Loucy (cell line): Measurements from ENCODE around the gene POU2F2.

Experiments used
- EZH2phosphoT487 ChIP-seq: fragments of 200-600 bp; IDR thresholded peaks from 2 replicates; pipeline ENCODE4 v1.6.1; 2018; ENCODE audit warnings: antibody characterized with exemption, mild to moderate bottlenecking, moderate library complexity, borderline replicate concordance
- TF ChIP-seq, protein P1 (sequence below): fragments of 200-600 bp; sonication (generic); conservative IDR thresholded peaks from 2 replicates; pipeline ENCODE4 v1.5.1; 2014; ENCODE audit warnings: mild to moderate bottlenecking, antibody characterized with exemption, low read length

DNA sequence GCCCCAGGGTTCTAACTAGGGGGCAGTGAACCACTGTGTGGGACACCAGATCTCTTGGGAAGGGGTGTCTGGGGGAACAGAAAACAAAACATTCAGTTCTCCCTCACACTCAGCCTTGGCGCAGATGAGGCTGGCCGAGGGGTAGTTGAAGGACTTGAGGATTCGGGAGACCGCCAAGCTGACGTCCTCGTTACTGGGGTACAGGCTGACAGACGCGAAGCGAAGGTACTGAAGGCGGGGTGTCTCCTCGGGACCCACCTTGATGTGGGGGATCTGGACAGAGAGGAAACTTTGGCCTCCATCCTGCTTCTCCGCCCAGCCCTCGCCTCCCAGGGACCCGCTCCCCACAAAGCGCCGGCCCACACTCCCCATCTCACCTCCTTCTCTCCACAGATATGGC is 69.9 kb downstream of the POU2F2 start:
- TF ChIP-seq, protein P1, sequence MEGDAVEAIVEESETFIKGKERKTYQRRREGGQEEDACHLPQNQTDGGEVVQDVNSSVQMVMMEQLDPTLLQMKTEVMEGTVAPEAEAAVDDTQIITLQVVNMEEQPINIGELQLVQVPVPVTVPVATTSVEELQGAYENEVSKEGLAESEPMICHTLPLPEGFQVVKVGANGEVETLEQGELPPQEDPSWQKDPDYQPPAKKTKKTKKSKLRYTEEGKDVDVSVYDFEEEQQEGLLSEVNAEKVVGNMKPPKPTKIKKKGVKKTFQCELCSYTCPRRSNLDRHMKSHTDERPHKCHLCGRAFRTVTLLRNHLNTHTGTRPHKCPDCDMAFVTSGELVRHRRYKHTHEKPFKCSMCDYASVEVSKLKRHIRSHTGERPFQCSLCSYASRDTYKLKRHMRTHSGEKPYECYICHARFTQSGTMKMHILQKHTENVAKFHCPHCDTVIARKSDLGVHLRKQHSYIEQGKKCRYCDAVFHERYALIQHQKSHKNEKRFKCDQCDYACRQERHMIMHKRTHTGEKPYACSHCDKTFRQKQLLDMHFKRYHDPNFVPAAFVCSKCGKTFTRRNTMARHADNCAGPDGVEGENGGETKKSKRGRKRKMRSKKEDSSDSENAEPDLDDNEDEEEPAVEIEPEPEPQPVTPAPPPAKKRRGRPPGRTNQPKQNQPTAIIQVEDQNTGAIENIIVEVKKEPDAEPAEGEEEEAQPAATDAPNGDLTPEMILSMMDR, result no peak
- no peak for TF ChIP-seq EZH2phosphoT487
